HuH-7.5 (cell line): ENCODE measurements around the gene TENM3.

Experiments used
- DNase-seq: peaks from one replicate; pipeline ENCODE4 v3.0.0; 2011; ENCODE audit warnings: low spot score

TENM3 gene

GRCh38 chr4:182624281-182624680, 381.1 kb downstream of the TENM3 start:
- DNase-seq = no peak

- DNase-seq = no peak
These were observed 382.0 kb downstream of the TENM3 start for GRCh38 chr4:182625193-182625592.

DNA sequence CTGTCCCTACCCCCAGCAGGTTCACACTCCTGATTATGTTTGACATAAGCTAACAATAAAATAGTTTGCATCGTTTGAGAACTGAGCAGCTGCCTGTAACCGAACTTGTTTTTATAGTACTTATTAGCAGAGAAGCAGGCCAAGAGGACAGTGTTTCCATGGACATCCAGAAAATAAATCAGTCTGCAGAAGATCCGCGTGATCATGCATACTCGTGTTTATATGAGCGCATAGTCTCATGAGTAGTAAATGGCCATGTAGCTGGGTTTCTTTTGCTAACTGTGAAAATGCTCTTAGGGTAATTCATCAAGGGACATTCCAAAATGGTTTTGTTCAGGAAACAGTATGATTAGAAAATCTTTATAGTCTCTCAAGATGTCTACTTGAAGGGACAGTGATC, 384.8 kb downstream of the TENM3 start:
- DNase-seq = no peak

DNA sequence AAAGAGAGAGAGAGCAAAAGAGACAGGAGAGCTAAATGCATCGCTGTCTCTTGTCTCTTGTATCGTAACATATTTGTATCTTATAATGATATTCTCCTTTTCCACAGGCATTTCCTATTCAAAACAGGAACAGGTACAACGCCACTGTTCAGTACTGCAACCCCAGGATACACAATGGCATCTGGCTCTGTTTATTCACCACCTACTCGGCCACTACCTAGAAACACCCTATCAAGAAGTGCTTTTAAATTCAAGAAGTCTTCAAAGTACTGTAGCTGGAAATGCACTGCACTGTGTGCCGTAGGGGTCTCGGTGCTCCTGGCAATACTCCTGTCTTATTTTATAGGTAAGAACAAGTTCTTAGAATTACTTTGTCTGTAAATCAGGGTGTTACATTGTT, 385.3 kb downstream of the TENM3 start:
- no peak for DNase-seq

DNA sequence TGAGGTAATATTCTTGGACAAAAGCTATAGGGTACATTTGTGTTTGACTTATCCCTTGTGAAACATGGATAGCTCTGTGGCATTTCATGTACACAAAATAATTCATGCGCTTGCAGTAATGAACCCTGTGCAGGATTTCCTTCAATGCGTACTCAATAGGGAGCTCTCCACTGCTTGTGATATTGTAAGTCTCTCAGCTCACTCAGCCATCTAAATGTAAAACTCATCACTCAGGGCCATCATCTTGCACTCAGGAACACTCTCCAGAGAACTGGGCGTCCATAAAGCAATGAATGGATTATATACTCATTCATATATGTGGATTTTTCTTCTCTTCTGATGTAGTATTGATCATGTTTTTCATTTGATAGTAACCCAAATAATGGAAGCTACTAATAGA, 385.9 kb downstream of the TENM3 start:
- no peak for DNase-seq

- DNase-seq = no peak
These were observed 397.3 kb downstream of the TENM3 start for GRCh38 chr4:182640491-182640890.

DNA sequence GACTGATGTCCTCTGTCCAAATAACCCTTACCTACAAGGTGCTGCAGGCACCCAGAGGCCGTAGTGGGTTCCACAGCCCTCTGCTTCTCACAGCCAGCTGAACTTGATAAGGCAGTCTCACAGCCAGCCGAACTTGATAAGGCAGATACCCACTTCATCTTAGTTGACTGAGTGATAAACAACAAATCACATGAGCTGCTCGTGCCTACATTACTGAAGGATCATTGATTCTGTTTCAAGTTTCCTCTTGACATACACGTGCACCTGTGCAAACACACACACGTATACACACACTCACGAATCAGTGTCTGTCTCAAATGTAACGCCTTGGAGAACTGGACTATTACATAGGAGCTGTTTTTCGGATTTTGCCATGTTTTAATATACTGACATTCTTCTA, 397.7 kb downstream of the TENM3 start:
- no peak for DNase-seq

DNA sequence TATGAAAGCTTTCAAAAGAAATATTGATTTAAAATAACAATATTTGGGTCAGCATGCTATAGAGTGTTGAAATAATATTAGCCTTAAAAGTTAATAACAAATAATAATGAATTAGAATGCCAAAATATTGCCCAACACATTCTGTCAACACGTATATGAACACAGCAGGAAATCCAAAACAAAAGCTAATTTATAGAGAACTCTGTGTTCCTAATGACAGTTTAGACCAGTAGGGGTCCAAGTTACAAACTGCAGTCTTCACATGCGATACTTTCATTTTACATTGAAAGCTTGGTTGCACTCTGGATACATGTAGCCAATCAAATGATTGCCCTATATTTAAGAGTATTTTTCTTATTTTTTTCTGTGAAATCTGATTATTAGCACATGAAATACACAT, 399.6 kb downstream of the TENM3 start:
- no peak for DNase-seq

DNA sequence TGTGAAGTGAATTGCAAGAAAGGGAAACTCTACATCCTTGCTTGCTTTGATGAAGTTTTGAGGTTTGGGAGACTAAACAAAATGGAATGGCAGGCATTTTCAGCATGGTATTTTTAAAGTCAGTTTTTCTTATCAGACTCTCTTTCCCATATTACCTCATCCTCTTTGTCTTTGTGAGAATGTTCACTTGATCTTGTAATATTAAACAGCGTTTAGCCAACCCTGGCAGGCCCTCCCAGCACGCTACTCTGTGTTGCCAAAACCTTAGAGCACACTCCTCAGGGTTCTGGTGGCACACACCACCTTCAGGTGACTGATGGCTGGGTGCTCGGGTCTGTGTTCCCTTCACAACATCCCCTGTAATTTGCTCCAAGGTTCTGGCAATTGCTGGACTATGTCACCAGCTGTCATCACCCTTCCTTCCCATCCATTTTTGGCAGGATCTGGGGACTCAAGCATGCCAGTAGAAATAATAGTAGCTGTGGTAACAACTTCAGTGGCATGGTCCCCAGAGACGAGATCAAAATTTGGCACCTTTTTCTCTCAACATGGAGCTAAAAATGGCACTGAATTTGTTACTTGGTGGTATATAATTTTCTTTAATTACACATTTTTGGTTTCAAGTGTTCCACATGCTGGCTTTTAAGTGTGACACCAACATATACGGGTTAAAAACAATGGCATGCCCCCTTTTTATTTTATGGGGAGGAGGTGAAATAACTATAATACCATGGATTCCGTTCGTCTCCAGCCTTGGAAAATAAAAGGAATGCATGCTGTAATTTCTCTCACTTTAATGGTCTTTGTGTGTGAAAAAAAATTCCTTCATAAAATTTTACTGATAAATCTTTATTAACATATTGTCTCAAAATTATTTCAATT, 400.8 kb downstream of the TENM3 start:
- no peak for DNase-seq

- no peak for DNase-seq
These were observed 401.5 kb downstream of the TENM3 start for GRCh38 chr4:182644683-182645050.

- no peak for DNase-seq
These were observed 402.3 kb downstream of the TENM3 start for GRCh38 chr4:182645511-182645910.

GRCh38 chr4:182647646-182648300, 404.6 kb downstream of the TENM3 start:
- no peak for DNase-seq

- DNase-seq = no peak
These were observed 405.6 kb downstream of the TENM3 start for GRCh38 chr4:182648766-182649165.

- DNase-seq = no peak
These were observed 406.7 kb downstream of the TENM3 start for GRCh38 chr4:182649698-182650477.

DNA sequence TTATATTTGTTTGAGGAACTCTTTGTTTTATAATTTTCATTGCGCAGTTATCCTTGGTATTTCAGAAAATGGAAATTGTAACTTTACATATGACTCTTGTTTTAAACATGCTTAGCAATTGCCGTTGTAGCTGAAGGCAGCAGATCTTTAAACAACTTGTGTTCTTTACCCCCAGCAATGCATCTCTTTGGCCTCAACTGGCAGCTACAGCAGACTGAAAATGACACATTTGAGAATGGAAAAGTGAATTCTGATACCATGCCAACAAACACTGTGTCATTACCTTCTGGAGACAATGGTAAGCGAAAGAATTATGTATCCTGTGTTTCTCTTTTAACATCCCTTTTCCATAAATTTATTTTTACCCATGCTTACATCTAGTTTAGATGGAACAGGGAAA, 410.4 kb downstream of the TENM3 start:
- DNase-seq = no peak

GRCh38 chr4:182655340-182655739, 412.1 kb downstream of the TENM3 start:
- DNase-seq = no peak

DNA sequence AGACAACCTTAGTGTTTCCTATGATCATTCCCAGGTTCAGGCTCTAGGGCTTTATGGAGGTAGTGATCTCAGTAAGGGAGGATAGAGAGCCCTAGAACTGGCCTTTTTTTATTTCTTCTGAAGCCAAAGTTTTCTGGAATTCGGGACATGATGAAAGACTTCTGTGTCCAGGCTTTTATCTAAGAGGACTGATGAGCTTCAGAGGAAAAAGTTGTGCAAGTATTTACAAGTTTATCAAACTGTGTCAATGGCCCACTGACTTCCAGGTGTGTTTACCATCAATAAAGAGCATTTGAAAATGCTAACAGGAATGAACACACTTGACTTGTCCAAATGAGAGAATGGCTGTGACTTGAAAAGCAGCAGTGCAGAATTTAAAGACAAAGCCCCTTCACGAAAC, 419.3 kb downstream of the TENM3 start:
- no peak for DNase-seq

GRCh38 chr4:182671231-182671630, 428.0 kb downstream of the TENM3 start:
- DNase-seq = no peak

GRCh38 chr4:182671749-182672148, 428.5 kb downstream of the TENM3 start:
- DNase-seq = no peak

- no peak for DNase-seq
These were observed 435.4 kb downstream of the TENM3 start for GRCh38 chr4:182678590-182678989.

- DNase-seq = no peak
These were observed 436.3 kb downstream of the TENM3 start for GRCh38 chr4:182679533-182679932.

- no peak for DNase-seq
These were observed 437.0 kb downstream of the TENM3 start for GRCh38 chr4:182680234-182680653.

GRCh38 chr4:182683661-182684060, 440.5 kb downstream of the TENM3 start:
- no peak for DNase-seq
